Tibial artery (tissue), 4 donors: ENCODE measurements around the gene TFAP2E.

Experiments
- DNase-seq, 2 donors: peaks; one replicate each; pipeline ENCODE4 v3.0.0-alpha.2; 2019
- H3K27ac ChIP-seq, 2 donors: fragments of 200-600 bp; sonication (generic) in 1 of 2; 1 replicate in 1 of 2; 2 replicates in 1 of 2; pipeline ENCODE4 v1.5.1; 2018 to 2019; ENCODE audit warnings: mild to moderate bottlenecking in 1 of 2
- H3K27me3 ChIP-seq, 2 donors: fragments of 200-600 bp; sonication (generic) in 1 of 2; one replicate each; pipeline versions ENCODE4 v1.5.1 to v1.6.0; 2016 to 2019
- H3K36me3 ChIP-seq, 3 donors: fragments of 200-600 bp; sonication (generic) in 2 of 3; one replicate each; pipeline ENCODE4 v1.5.1; 2016 to 2019; ENCODE audit warnings: mild to moderate bottlenecking in 2 of 3
- H3K4me1 ChIP-seq, 4 donors: fragments of 200-600 bp; sonication (generic) in 2 of 4; 1 replicate in 3 of 4; 2 replicates in 1 of 4; pipeline ENCODE4 v1.5.1; 2016 to 2019
- H3K4me3 ChIP-seq, 2 donors: fragments of 200-600 bp; sonication (generic) in 1 of 2; 1 replicate in 1 of 2; 2 replicates in 1 of 2; pipeline ENCODE4 v1.5.1; 2018 to 2019; ENCODE audit warnings: mild to moderate bottlenecking in 2 of 2
- H3K9me3 ChIP-seq, 3 donors: fragments of 200-600 bp; sonication (generic) in 1 of 3; one replicate each; pipeline ENCODE4 v1.5.1; 2016 to 2019
- intact Hi-C: fragments of 100-400 bp; cut with DNase I; formaldehyde crosslinking; loops from one replicate; pipeline ENCODE4 v1.15.0; 2023; ENCODE audit warnings: low total_unique reads
- TF ChIP-seq, protein P1 (sequence below), 2 experiments: fragments of 200-600 bp in 1 of 2; fragments of 450-650 bp in 1 of 2; IDR thresholded peaks; one replicate each; pipeline ENCODE4 v1.5.1; 2017 to 2019; ENCODE audit warnings: antibody characterized with exemption in 2 of 2, mild to moderate bottlenecking in 1 of 2, moderate library complexity in 1 of 2

TFAP2E gene

DNA sequence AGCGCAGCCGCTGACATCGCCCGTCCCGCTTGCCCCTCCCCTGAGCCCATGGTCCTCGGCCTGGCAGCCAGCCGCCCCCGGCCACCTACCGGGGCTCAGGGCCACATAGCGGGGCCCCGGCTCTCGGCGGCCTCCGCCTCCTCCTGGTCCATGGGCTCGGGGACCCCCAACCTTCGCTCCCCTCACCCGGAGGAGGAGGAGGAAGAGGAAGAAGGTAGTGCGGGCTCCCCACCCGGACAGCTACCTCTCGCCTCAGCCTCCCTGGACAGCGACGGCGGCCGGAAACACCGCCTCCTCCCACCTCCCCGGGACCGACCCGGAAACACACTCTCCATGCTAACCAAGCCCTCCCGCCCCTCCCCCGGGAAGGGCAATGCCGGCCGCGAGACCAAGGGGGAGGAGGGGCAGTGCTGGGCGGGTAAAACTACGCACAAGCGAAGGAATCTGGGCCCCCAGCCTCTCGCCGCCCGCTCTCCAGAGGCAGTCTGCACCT is 15.9 kb upstream of the TFAP2E start, which contains the start of gene KIAA0319L:
KIAA0319L (minus strand) TSS at position 286 of the 493 bp plus-strand sequence. CDS start 2,912 bp downstream, outside the sequence.
- DNase-seq, result peak; percentile 87 to 94

DNA sequence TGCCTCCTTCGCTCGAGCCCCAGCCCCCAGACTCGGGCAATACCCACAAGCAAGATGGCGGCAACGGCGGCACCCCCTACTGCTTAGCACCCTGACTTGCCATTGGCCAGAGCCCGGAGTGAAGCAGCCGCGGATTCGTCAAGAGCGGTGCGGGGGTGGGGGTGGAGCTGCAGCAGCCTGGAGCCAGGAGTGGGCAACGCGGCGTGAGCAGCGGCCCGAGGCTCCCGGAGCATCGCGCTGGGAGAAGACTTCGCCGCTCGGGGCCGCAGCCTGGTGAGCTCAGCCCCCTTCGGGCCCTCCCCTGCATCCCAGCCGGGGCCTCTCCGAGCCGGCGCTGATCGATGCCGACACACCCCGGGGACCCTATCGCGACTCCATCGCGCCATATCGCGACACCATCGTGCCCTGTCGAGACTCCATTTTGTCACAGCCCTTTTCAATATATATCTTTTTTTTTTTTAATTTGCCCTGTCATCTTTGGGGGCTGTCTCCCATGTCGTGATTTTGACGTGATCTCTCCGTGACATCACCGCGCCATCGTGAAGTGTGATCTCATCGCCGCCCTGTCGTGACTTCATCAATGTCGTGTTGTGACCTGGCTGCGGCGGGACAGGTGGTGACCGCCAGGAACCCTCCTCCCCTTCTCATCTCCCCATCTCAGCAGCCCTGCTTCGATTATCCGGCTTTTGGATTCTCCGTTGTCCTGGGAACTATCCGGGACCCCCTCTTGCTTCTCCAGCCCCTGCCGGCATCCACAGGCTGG is 15.3 kb upstream of the TFAP2E start, which contains the start of gene NCDN:
NCDN (plus strand) TSS at position 189 of the 763 bp plus-strand sequence; CDS start at position 581, 392 bp downstream.
- Histone ChIP-seq H3K4me3 (peak within 1 kb of the TSS; percentile 86 to 98), H3K9me3 (no peaks in the 10 kb centered on the region), H3K4me1 (peaks cover 3 to 66% (median 44%) of the 10 kb centered on the region in 4 donors), H3K27ac (peak within 1 kb of the TSS; percentile 96 to 98), H3K27me3 (no peaks in the 10 kb centered on the region), H3K36me3 (peaks cover 2 to 21% (median 11%) of the 10 kb centered on the region in 3 donors)
- DNase-seq, result peak; percentile 97 to 98
- TF ChIP-seq, protein P1, sequence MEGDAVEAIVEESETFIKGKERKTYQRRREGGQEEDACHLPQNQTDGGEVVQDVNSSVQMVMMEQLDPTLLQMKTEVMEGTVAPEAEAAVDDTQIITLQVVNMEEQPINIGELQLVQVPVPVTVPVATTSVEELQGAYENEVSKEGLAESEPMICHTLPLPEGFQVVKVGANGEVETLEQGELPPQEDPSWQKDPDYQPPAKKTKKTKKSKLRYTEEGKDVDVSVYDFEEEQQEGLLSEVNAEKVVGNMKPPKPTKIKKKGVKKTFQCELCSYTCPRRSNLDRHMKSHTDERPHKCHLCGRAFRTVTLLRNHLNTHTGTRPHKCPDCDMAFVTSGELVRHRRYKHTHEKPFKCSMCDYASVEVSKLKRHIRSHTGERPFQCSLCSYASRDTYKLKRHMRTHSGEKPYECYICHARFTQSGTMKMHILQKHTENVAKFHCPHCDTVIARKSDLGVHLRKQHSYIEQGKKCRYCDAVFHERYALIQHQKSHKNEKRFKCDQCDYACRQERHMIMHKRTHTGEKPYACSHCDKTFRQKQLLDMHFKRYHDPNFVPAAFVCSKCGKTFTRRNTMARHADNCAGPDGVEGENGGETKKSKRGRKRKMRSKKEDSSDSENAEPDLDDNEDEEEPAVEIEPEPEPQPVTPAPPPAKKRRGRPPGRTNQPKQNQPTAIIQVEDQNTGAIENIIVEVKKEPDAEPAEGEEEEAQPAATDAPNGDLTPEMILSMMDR (IDR thresholded peaks at IDR 0.05), result no peak
- intact Hi-C loops, result loop anchor here (5.0 kb wide), 2 partner anchors 80 to 365 kb away; partner anchors contain the start of gene SFPQ

More for the DNA sequence above, 15.9 kb upstream of the TFAP2E start, which contains the start of gene KIAA0319L:
- Histone ChIP-seq H3K27me3 (no peaks in the 10 kb centered on the region), H3K36me3 (peaks cover 9 to 21% (median 13%) of the 10 kb centered on the region in 3 donors), H3K4me3 (peak within 1 kb of the TSS; percentile 86 to 98), H3K9me3 (no peaks in the 10 kb centered on the region), H3K4me1 (peaks cover 3 to 68% (median 44%) of the 10 kb centered on the region in 4 donors), H3K27ac (peak within 1 kb of the TSS; percentile 96 to 98)
- TF ChIP-seq, protein P1 (IDR thresholded peaks at IDR 0.05), result no peak
- intact Hi-C loops, result loop anchor here (5.0 kb wide), 2 partner anchors 80 to 365 kb away; partner anchors contain the start of gene SFPQ

DNA sequence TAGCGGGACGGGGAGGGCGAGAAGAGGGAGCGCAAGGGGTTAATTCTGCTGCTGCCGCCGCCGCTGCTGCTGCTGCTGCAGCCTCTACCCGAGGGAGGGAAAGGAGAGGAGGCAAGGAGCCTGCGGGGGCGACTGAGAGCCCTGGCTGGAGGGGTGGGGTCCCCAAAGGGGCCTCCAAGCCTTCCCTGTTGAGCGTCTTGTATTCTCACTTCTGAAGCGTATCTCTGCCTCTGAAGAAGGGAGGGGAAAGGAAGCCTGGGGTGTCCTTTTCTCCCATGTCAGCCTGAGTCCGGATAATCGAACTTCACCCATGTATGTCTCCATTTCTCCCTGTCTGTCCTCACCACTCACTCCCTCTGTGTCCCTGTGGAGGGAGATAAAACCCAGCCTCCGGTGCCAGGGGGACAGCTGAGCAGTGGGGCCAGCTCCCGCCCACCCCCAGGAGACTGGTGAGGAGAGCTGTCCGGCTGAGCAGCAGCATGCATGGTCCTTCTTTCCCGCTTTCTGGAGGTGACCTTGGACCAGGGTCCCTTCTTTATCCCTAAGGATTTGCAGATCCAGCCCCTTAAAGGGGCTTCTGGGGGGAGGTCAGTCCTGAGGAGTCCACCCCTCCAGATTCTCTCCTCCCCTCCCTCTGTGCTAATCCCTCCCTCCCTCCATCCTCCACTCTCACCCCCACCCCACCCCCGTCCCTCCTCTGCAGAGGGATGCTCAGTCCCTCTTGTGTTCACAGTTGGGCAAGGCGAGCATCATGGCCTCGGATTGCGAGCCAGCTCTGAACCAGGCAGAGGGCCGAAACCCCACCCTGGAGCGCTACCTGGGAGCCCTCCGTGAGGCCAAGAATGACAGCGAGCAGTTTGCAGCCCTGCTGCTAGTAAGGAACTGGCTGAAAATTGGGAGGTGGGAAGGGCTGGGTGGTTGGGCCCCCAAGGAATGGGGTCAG is 14.5 kb upstream of the TFAP2E start:
- intact Hi-C loops, result loop anchor here (5.0 kb wide), 2 partner anchors 79 to 366 kb away; partner anchors contain the start of gene SFPQ
- DNase-seq, result no peak
- peaks cover 0 to 26% (median 7%) of the 10 kb centered on the region in 3 donors for H3K36me3 ChIP-seq
- no peaks in the 10 kb centered on the region for H3K27me3 ChIP-seq
- no peaks in the 10 kb centered on the region for H3K9me3 ChIP-seq
- TF ChIP-seq, protein P1 (IDR thresholded peaks at IDR 0.05), result no peak
- H3K27ac ChIP-seq, result peak overlapping the region; percentile 96 to 98
- peak overlapping the region; percentile 86 to 98 for H3K4me3 ChIP-seq
- H3K4me1 ChIP-seq, result peaks cover 3 to 65% (median 42%) of the 10 kb centered on the region in 4 donors

DNA sequence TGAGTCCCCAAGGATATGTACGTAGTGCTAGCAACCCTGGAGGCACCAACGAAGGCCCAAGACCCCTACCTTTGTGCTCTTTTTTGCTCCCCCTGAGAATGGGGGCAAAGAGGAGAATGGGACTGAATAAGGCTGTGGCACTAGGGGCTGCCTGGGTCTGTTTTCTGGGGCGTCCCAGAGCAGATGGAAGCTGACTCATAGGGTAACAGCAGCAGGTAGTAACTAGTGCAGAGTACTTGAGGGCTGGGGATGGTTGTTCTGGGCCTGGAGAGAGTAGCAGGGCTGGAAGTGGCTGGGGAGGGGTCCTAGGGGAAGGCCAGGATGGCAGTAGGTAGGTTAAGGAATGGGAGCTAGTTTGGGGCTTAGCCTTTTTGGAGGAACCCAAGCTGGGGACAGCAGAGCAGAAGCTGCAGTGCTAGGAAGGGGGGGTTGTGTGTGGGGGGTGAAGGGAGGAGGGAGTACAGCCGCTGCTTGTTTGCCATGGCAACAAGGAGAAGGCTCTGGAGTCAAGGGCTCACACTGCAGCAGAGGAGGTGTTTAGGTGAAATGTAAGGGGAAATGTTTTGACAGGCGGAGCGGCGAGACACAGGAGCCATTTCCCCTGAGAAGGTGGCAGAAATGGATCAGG is 13.7 kb upstream of the TFAP2E start:
- peaks cover 0 to 34% (median 7%) of the 10 kb centered on the region in 3 donors for H3K36me3 ChIP-seq
- peak overlapping the region in 1 of 2 donors; percentile 96 for H3K27ac ChIP-seq
- H3K4me3 ChIP-seq, result no peak overlapping the region
- no peaks in the 10 kb centered on the region for H3K27me3 ChIP-seq
- no peaks in the 10 kb centered on the region for H3K9me3 ChIP-seq
- intact Hi-C loops, result loop anchor here (5.0 kb wide), 2 partner anchors 78 to 367 kb away; partner anchors contain the start of gene SFPQ
- no peak for DNase-seq
- TF ChIP-seq, protein P1 (IDR thresholded peaks at IDR 0.05), result no peak
- peaks cover 3 to 63% (median 40%) of the 10 kb centered on the region in 4 donors for H3K4me1 ChIP-seq
